GM12873 (cell line): Measurements from ENCODE around the gene OSBPL5.

Experiments used
- CTCF ChIP-seq: IDR thresholded peaks from 2 replicates; pipeline ENCODE4 v1.5.1; 2012; ENCODE audit warnings: low read depth, mild to moderate bottlenecking, moderate library complexity, low read length, control low read depth; ENCODE audit not compliant: insufficient read depth; ENCODE audit errors: missing control alignments

The OSBPL5 gene

DNA sequence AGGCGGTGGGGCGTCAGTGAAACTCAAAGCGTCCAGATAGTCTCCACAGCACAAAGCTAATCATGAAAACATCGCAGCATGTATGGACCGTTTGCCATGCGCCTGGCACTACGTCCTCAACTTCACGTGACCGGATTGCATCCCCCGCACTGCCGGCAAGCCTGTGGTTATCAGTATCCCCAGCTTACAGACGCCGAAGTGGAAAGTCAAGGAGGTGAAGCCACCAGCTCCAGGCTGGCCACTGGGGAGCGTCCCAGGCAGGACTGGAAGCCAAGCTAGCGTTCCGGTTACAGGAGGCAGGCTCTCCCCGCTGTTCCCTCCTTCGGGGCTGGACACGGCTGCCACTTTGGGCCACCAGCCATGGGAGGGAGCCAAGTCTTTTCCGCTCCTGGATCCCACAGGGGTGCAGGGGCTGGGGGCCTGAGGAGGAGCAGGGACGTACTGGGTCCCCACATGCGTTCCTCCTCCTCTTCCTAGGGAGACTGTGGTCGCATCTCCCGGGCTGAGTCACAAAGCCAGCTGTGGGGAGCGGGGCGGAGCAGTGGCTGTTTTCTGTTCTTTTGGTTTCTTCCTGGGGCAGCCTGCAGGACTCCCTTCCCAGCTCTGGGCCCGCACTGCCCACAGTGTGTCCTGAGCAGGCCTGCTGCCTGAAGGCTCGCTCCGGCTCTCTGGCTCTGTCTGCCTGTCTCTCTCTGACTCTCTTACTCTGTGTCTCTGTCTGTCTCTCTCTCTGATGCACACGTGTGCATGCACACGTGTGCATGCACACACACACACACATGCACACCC is 4.3 kb upstream of the OSBPL5 start:
- TF ChIP-seq CTCF = no peak

GRCh38 chr11:3167143-3168119 is 2.3 kb upstream of the OSBPL5 start:
- no peak for TF ChIP-seq CTCF

DNA sequence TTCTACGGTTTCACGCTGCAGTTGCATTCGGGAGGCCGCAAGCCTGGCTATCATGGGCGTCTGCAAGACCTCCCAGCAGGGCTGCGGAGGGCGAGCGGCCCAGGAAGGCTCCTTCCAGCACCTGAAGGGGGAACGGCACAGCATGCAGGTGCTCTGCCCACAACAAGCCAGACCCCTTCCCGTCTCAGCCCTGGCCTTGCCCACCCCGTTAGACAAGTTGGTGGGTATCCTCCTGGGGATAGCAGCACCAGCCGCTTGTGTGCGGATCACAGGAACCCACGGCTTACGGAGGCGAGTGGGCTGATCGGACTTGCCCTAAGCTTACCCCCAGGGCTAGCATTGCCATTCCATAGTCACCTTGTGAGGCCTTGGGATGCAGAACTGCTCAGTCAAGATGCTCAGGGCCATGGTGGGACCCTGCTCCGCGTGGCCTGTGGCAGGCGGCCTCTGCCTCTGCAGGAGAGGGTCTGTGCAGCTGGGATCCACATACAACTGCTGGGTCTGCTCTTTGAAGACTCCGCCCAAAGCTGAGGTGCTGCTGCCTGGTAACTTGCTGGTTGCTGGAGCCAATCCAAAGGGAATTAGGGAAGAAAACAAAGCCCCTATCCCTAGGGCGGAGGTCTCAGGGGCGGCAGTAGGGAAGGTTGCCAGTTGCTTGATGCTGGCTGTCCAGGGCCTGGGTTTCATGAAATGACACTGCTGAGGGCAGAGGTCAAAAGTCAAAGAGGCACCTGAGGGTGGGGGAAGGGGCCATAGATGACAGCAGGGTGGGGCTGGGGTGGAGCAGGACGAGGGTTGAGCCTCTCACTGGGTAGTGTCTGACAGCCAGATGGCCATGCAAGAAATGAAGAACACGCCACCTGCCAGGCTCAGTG is 1.4 kb upstream of the OSBPL5 start:
- no peak for TF ChIP-seq CTCF

DNA sequence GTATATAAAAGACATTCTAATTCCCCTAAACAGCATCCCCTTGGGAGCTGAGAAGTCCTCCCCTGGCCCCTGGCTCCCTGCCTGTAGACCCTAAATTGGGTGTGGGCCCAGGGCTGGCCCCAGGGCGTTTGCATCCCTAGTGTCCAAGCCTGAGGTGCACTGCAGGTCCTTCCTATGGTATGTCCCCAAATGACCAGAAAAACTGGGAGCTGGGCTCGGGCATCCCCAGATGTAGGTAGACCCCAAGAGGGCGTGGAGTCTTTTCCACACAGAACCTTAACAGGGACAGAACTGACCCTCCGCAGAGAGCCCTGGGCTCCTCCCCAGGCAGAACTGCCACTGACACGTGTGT is 782 bp upstream of the OSBPL5 start:
- TF ChIP-seq CTCF = no peak

DNA sequence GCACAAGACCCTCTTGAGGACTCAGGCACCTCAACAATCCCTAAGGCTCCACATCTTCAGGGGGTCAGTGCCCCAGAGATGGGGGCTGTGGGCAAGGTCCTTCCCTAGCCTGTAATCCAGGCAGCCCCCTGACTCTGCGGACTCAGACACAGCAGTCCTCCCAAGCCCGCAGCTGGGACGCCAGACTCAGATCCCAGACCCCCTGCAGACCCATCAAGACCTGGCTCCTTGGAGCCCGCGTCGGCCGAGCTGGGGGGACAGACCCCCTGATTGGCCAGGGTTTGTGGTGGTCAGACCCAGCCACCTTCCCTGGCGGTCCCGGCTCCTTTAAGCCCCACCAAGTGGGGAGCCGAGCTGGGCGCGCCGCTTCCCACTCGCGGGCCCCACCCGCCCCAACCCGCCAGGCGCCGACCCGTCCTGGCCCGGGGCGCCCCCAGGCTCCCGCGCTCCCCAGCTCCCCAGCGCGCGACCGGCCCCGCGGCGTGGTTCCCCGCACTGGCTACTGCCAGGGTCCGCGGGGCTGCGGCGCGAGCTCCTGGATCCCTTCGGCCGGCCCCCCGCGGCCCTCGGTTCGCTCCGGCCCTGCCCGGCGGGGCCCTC is 458 bp downstream of the OSBPL5 start:
- no peak for TF ChIP-seq CTCF

DNA sequence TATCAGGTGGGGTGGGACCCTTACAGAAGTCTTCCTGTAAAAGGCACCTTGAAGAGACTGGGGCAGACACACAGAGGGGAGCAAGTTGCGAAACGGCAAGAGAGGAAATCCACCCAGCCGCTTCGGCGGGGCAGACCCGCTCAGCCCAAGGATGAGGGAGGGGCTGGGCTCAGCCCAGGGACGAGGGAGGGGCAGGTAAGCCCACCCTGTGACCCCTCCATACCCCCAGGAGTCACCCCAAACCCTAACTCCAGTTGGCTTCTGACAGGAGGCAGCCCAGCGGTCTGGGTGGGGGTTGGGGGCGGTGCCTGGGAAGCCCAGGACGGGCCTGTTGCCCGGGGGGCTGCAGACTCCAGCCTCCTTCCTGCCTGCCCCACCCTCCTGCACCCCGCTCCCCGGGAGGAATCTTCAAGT is 965 bp downstream of the OSBPL5 start:
- no peak for TF ChIP-seq CTCF
